OCI-LY1 (cell line): Measurements from ENCODE around the gene EML1.

Source experiments
- H2AFZ ChIP-seq: fragments of 200-600 bp; sonication (generic), shearing (Covaris generic); 2 replicates; pipeline ENCODE4 v1.6.0; 2014; ENCODE audit warnings: antibody characterized with exemption, mild to moderate bottlenecking, low read length
- H3F3A ChIP-seq: fragments of 200-600 bp; sonication (generic), shearing (Covaris generic); 2 replicates; pipeline ENCODE4 v1.6.0; 2014; ENCODE audit warnings: mild to moderate bottlenecking, antibody characterized with exemption, low read length, moderate library complexity; ENCODE audit not compliant: insufficient read depth
- H3K27ac ChIP-seq: fragments of 200-600 bp; sonication (generic); 2 replicates; pipeline ENCODE4 v1.5.1; 2014; ENCODE audit warnings: low read length, mixed run types, mild to moderate bottlenecking, low read depth; ENCODE audit not compliant: poor library complexity, severe bottlenecking
- H3K27me3 ChIP-seq: fragments of 200-600 bp; sonication (generic); 2 replicates; pipeline ENCODE4 v1.6.0; 2014; ENCODE audit warnings: antibody characterized with exemption, mild to moderate bottlenecking, low read length, moderate library complexity; ENCODE audit not compliant: insufficient read depth
- H3K36me3 ChIP-seq: fragments of 200-600 bp; sonication (generic); 2 replicates; pipeline ENCODE4 v1.6.1; 2014; ENCODE audit warnings: mild to moderate bottlenecking, antibody characterized with exemption, low read length, moderate library complexity, mixed read lengths; ENCODE audit not compliant: insufficient read depth
- H3K4me1 ChIP-seq: fragments of 200-600 bp; sonication (generic); 2 replicates; pipeline ENCODE4 v1.5.1; 2014; ENCODE audit warnings: mild to moderate bottlenecking, low read length, moderate library complexity; ENCODE audit not compliant: insufficient read depth, severe bottlenecking
- H3K4me2 ChIP-seq: fragments of 200-600 bp; sonication (generic), shearing (Covaris generic); 2 replicates; pipeline ENCODE4 v1.6.1; 2014; ENCODE audit warnings: low read length
- H3K4me3 ChIP-seq: fragments of 200-600 bp; sonication (generic); 2 replicates; pipeline ENCODE4 v1.5.1; 2014; ENCODE audit warnings: low read length, low read depth, mild to moderate bottlenecking, mixed read lengths; ENCODE audit not compliant: poor library complexity, severe bottlenecking
- H3K79me2 ChIP-seq: fragments of 200-600 bp; shearing (Covaris generic); 2 replicates; pipeline ENCODE4 v1.6.1; 2016; ENCODE audit warnings: mixed run types, low read length, mixed read lengths; ENCODE audit not compliant: insufficient read depth
- H3K9ac ChIP-seq: fragments of 200-600 bp; sonication (generic), shearing (Covaris generic); 2 replicates; pipeline ENCODE4 v1.6.1; 2014; ENCODE audit warnings: mild to moderate bottlenecking, low read length, mixed read lengths
- H3K9me2 ChIP-seq: fragments of 200-600 bp; sonication (generic), shearing (Covaris generic); 2 replicates; pipeline ENCODE4 v1.6.1; 2014; ENCODE audit warnings: low read depth, mild to moderate bottlenecking, low read length, mixed read lengths
- H3K9me3 ChIP-seq: fragments of 200-600 bp; shearing (Covaris generic); 2 replicates; pipeline ENCODE4 v1.6.1; 2014; ENCODE audit warnings: low read length, mixed read lengths
- H4K20me1 ChIP-seq: fragments of 200-600 bp; sonication (generic), shearing (Covaris generic); 2 replicates; pipeline ENCODE4 v1.6.0; 2016; ENCODE audit warnings: mild to moderate bottlenecking, low read length; ENCODE audit not compliant: insufficient read depth
- CTCF ChIP-seq: fragments of 200-600 bp; sonication (generic), shearing (Covaris generic); IDR thresholded peaks from 2 replicates; pipeline ENCODE4 v1.5.1; 2017; ENCODE audit warnings: mild to moderate bottlenecking, antibody characterized with exemption, low read length, moderate library complexity, mixed read lengths
- EZH2 ChIP-seq: fragments of 200-600 bp; sonication (generic), shearing (Covaris generic); IDR thresholded peaks from 2 replicates; pipeline ENCODE4 v1.8.0; 2017; ENCODE audit warnings: borderline replicate concordance, mixed run types, mild to moderate bottlenecking, antibody characterized with exemption, low read length, moderate library complexity, mixed read lengths

EML1 gene

DNA sequence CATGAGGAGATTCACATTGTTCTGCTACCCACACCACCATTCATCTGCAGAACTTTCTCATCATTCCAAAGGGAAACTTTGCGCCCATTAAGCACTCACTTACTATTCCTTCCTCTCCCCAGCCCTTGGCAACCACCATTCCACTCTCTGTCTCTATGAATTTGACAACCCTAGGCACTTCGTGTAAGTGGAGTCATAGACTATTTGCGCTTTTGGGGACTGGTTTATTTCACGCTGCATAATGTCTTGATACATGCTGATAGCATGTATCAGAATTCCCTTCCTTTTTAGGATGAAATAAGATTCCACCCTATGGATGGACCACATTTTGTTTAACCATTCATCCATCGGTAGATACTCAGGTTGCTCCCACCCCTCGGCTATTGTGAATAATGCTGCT, 4.5 kb upstream of the EML1 start:
- Histone ChIP-seq H3K36me3 (no peaks in the 10 kb centered on the region), H3K4me3 (no peak overlapping the region), H3K27ac (no peak overlapping the region), H3K4me1 (peaks cover 1% of the 10 kb centered on the region), H3F3A (no peaks in the 10 kb centered on the region; the same call in 1 of the 2 replicates), H3K4me2 (no peak overlapping the region), H3K27me3 (peaks cover 9% of the 10 kb centered on the region; the same call in 1 of the 2 replicates), H4K20me1 (no peaks in the 10 kb centered on the region), H3K9ac (no peak overlapping the region), H3K79me2 (no peaks in the 10 kb centered on the region), H3K9me3 (no peaks in the 10 kb centered on the region), H2AFZ (no peak overlapping the region), H3K9me2 (no peaks in the 10 kb centered on the region)
- TF ChIP-seq EZH2, result no peak

GRCh38 chr14:99789581-99789980, 3.6 kb upstream of the EML1 start:
- Histone ChIP-seq H3K27me3 (peaks cover 9% of the 10 kb centered on the region; the same call in 1 of the 2 replicates), H3K27ac (no peak overlapping the region), H3K36me3 (no peaks in the 10 kb centered on the region)

GRCh38 chr14:99790201-99790977, 2.8 kb upstream of the EML1 start:
- Histone ChIP-seq H3K4me2 (no peak overlapping the region), H2AFZ (no peak overlapping the region), H3K9ac (no peak overlapping the region), H3K4me1 (peaks cover 4% of the 10 kb centered on the region), H3K79me2 (no peaks in the 10 kb centered on the region), H3K9me2 (no peaks in the 10 kb centered on the region), H3K4me3 (no peak overlapping the region), H3K36me3 (no peaks in the 10 kb centered on the region), H3K27me3 (peaks cover 9% of the 10 kb centered on the region; the same call in 1 of the 2 replicates), H4K20me1 (no peaks in the 10 kb centered on the region), H3K9me3 (no peaks in the 10 kb centered on the region), H3F3A (no peaks in the 10 kb centered on the region; the same call in 1 of the 2 replicates), H3K27ac (no peak overlapping the region)
- TF ChIP-seq CTCF (no peak), EZH2 (no peak)

More at GRCh38 chr14:99789581-99789980, 3.6 kb upstream of the EML1 start:
- TF ChIP-seq CTCF (no peak), EZH2 (no peak)
- Histone ChIP-seq H3K4me3 (no peak overlapping the region), H3K9ac (no peak overlapping the region), H2AFZ (no peak overlapping the region), H3K79me2 (no peaks in the 10 kb centered on the region), H3K9me2 (no peaks in the 10 kb centered on the region), H3K4me2 (no peak overlapping the region), H3F3A (no peaks in the 10 kb centered on the region; the same call in 1 of the 2 replicates), H3K9me3 (no peaks in the 10 kb centered on the region), H4K20me1 (no peaks in the 10 kb centered on the region), H3K4me1 (peaks cover 4% of the 10 kb centered on the region)

DNA sequence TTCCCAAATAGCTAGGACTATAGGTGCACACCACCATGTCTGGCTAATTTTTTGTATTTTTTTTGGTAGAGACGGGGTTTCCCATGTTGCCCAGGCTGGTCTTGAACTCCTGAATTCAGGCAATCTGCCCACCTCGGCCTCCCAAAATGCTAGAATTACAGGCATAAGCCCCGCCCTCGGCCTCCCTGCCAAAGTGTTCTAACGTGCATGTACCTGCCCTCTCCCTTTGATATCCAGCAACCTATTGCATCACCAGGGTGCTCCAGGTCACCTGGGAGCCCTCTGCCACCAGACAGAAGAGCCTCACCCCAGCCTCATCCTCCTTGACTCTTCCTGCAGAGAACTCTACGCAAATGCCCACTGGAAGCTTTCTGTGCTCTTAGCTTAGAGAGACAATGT, 2.2 kb upstream of the EML1 start:
- H3F3A ChIP-seq, result no peaks in the 10 kb centered on the region; the same call in 1 of the 2 replicates
- H3K27ac ChIP-seq, result no peak overlapping the region
- no peaks in the 10 kb centered on the region for H4K20me1 ChIP-seq
- no peak overlapping the region for H3K4me3 ChIP-seq
- H3K79me2 ChIP-seq, result no peaks in the 10 kb centered on the region
- H3K9ac ChIP-seq, result no peak overlapping the region
- H2AFZ ChIP-seq, result no peak overlapping the region
- no peaks in the 10 kb centered on the region for H3K36me3 ChIP-seq
- TF ChIP-seq CTCF (no peak), EZH2 (no peak)
- peaks cover 9% of the 10 kb centered on the region; the same call in 1 of the 2 replicates for H3K27me3 ChIP-seq
- peaks cover 4% of the 10 kb centered on the region for H3K4me1 ChIP-seq
- H3K9me3 ChIP-seq, result no peaks in the 10 kb centered on the region
- H3K9me2 ChIP-seq, result no peaks in the 10 kb centered on the region
- no peak overlapping the region for H3K4me2 ChIP-seq
